ENCODE data around the gene PDE6A.

Gene PDE6A

DNA sequence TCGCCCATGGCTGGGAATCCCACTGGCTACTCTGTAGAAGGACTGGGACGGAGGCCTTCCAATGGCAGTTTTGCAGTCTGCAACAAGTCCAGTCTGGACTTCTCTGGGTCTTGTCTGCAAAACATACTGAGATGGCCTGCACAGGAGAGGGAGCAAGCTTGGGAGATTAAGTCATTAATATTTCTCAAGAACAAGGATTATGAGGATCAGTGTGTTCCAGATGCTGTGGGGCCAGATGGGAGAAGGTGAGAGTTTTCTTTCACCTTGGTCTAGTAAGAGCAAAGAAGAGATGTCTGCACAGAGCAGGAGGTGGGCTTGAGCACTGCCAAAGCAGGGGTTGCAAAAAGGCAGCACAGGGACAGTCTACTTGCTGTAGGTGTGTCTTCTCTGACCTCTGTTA is at the start of gene PDE6A:
PDE6A (minus strand) TSS at position 128 of the 400 bp plus-strand sequence; CDS start at position 8, 120 bp downstream.
- DNase-seq, result no peak

DNA sequence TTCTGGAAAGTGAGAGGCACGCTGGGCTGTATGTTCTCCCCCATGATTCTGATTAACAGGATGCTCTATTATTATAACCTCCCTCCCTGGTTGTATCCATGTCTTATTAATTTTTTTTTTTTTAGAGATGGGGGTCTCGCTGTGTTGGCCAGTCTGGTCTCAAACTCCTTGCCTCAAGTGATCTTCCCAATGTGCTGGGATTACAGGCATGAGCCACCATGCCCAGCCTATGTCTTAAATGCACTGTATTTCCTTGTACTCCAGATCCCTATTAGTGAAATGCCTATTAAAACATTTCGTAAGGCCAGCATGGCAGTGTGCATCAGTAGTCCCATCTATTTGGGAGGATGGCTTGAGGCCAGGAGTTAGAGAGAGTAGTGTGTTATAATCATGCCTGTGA is 48.9 kb upstream of the PDE6A start:
- DNase-seq, result no peak

- peak; percentile 6 to 82 for DNase-seq
Measured at GRCh38 chr5:149990518-149991376, 46.2 kb upstream of the PDE6A start.

- no peak for DNase-seq
Measured at GRCh38 chr5:149988126-149988525, 43.5 kb upstream of the PDE6A start.

GRCh38 chr5:149982505-149982904 is 37.9 kb upstream of the PDE6A start:
- no peak for DNase-seq

GRCh38 chr5:149981206-149981605 is 36.6 kb upstream of the PDE6A start:
- DNase-seq, result no peak

DNA sequence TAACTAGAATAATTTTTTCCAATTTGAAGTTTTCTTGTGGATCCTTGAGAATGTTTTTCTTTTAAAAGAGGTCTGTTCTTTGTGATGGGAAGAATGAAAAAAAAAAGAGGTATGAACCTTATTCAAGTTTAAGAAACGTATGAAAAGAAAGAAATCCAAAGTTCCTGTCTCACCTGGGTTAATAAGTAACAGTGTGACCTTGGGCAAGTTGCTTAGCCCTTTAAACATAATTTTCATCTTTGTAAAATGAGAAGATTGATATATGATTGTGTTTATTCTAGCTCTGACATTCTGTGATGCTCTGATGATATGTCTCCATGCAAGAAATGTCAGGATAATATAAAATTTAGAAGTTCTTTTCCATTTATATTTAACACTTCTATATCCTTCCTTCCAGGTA is 35.3 kb upstream of the PDE6A start:
- DNase-seq, result no peak

DNA sequence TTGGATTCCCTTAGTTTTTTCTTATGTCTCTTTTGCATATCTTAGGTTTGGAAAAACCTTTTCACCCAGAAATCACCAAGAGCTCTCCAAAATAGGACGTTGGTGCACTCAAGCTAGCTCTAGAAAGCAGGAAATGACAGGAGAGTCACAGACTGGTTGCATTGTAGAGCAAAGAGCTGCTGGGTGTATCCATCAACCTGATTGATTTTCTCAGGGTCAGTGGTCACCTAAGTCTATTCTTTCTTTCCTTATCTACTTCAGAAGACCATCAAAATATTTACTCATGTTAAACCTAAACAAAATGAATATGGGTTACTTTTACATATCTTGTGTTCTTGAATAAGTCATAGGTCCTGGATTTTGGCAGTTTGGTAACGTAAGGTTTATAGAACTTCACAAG is 30.8 kb upstream of the PDE6A start:
- DNase-seq, result no peak

DNA sequence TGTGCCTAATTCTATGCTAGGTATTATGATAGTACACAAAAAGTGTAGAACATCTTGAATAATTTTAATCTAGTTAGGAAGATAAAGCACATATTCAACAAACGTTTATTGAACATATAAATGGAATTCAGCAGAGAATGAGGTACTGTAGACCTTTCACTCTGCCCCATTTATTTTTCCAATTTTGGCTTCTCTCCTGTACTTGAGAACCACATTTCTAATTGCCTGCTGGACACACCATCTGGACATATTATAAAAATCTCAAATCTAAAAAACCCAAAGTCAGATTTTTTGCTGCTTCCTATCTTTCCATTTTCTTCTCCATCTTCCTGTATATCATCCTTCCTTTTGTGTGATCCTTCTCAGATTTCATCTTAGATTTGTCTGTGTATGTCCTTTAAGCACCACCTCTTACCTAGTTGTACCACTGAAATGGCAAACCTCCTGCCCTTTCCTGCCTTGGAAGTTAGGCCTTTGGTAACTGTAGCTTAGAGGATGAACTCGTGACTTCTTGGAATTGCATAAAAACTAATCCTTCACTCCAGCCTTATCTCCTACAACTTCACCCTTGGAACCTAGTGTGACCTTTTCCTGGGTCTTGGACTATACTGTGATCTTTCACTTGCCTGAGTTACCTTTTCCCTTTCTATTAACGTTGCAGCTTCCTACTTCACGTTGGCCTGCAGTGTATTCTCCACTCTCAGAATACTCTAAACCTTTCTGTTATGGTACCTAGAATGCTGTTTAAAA is 24.8 kb upstream of the PDE6A start:
- peak in 1 of 2 experiments; percentile 7 for DNase-seq

DNA sequence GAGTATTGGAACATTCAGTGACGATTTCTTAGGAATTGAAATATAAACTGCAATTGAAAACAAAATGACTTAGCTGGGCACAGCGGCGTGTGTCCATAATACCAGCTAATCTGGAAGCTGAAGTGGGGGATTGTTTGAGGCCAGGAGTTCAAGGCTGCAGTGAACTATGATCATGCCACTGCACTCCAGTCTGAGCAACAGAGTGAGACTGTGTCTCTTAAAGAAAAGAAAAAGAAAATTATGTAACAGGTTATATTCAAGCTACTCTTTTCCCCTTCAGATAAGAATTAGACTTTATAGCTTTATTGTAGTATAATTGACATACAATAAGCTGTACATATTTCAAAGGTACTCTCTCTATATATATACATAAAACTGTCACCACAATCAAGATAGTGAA is 22.4 kb upstream of the PDE6A start:
- DNase-seq, result no peak

- DNase-seq, result no peak
Measured at GRCh38 chr5:149963729-149964128, 19.1 kb upstream of the PDE6A start.

GRCh38 chr5:149962601-149963300 is 18.2 kb upstream of the PDE6A start:
- no peak for DNase-seq

DNA sequence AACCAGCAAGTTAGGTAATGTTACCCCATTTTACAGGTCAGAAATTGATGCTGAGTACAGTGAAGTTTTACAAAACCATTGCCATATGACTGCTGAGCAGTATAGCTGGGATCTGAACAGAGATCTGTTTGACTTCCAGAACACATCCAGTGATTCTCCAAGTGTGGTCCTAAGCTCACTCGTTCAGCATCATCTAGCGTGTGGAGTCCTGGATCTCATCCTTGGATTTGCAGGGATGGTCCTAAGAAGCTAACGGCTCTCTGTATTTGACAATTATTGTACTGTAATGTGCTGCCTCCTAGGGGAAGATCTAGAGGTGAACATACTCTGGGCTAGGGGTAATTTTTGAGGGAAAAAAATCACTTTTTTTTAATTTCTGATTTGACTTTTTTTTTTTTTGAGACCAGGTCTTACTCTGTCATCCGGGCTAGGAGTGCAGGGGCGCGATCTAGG is 17.4 kb upstream of the PDE6A start:
- DNase-seq, result peak in 1 of 2 experiments; percentile 61

DNA sequence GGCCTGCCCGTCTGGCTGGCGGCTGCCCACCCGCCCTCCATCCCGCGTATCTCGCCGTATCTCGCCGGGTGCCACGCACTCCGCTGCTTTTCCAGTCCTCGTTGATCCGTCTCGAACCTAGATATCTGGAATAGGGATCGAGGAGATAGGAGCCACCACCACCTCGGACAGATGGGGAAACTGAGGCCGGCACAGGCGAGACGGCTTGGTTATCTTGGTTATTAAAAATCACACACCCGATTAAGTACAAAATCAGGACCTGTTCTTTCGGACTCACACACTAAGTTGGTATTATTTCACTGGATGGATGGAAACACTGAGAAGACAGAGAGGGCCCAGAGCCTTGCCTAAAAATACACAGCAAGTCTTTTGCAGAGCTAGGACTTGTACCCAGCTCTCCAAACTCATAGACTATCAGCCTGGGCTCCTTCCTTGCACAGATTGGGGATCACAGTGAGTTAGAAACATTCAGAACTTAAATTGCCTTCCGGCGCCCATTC is 16.6 kb upstream of the PDE6A start:
- no peak for DNase-seq

GRCh38 chr5:149960272-149961185 is 15.9 kb upstream of the PDE6A start, which contains the start of gene SLC26A2:
Gene SLC26A2 (plus strand): TSS chr5:149960758. CDS start chr5:149977653, 16,895 bp downstream.
- DNase-seq, result peak; percentile 90 to 95

DNA sequence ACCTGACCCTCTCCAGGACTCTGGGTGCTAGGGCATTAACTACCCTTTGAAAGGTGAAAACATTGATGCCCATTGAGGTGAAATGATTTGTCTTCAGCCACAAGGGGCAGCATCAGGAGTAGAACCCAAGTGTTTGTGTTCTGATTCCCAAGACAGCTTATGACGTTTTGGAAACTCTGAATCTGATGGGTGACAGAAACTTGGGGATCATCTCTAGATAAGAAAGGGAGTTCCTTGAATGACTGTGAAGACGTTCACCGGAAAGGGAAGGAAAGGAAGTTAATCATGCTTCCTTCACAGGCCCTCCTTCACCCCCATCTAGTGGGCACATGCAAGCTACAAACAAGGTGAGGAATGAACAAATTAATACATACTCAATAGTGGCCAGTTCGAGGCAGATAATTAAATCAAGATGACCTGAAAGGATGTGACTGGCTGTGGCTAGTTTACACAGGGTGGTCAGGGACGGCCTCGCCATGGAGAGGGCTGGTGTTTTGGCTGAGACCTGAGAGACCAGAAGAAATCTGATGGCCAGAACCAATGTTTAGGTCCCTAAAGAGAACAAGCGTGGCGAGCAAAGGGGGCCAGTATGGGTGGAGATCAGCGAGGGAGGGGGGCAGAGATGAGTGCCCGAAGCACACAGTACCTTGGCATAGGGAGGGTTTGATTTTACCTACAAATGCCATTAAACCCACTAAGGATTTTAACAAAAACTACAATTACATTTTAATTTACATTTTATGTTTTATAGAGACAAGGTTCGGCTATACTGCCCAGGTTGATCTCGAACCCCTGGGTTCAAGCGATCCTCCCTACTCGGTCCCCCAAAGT is 15.0 kb upstream of the PDE6A start:
- peak in 1 of 2 experiments; percentile 9 for DNase-seq

DNA sequence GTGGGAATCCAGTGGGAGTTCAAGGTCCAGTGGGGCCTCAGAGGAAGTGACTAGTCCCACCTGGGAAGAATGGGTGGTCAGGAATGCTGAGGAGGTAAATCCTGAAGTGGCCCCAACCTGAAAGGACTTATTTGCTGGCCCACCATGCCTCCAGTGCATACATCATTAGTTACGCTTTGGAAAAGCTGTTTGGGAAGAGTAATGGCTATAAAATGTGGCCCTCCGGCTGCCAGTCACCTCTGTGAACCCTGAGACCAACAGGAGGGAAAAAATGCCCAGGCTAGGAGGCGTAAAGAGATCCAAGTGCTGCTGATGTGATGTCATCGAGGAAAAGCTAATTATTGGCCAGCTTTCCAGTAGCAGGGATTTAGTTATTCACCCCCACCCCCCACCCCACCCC is 13.3 kb upstream of the PDE6A start:
- DNase-seq, result no peak

- no peak for DNase-seq
Measured at GRCh38 chr5:149956685-149957084, 12.1 kb upstream of the PDE6A start.

GRCh38 chr5:149954798-149955197 is 10.2 kb upstream of the PDE6A start:
- DNase-seq, result no peak

- no peak for DNase-seq
Measured at GRCh38 chr5:149953436-149954121, 9.0 kb upstream of the PDE6A start.

Measured in NCI-H446 (cell line).